Progenitor cell of endocrine pancreas (in vitro differentiated cells): ENCODE data around the gene PHRF1. TPM values are rescaled to one million over a fixed set of nuclear protein-coding genes. Genes with fewer than 3 reads are reported as not detected.

Source experiments
- DNase-seq: peaks from one replicate; pipeline ENCODE4 v3.0.0; 2021; ENCODE audit warnings: low spot score; ENCODE audit not compliant: unreplicated experiment
- H3K27ac Mint-ChIP-seq: 2 replicates; pipeline ENCODE4 v1.8.0; 2021; ENCODE audit warnings: mild to moderate bottlenecking, moderate library complexity, mixed read lengths
- H3K27me3 Mint-ChIP-seq: 2 replicates; pipeline ENCODE4 v1.8.0; 2021; ENCODE audit warnings: mixed read lengths
- H3K36me3 Mint-ChIP-seq: 2 replicates; pipeline ENCODE4 v1.8.0; 2022; ENCODE audit warnings: mixed read lengths; ENCODE audit not compliant: insufficient read depth
- H3K4me1 Mint-ChIP-seq: 2 replicates; pipeline ENCODE4 v1.8.0; 2021; ENCODE audit warnings: low read depth, mixed read lengths
- H3K4me3 Mint-ChIP-seq: 2 replicates; pipeline ENCODE4 v1.8.0; 2021; ENCODE audit warnings: low read depth, mild to moderate bottlenecking, moderate library complexity, mixed read lengths
- H3K9me3 Mint-ChIP-seq: 2 replicates; pipeline ENCODE4 v1.8.0; 2021; ENCODE audit warnings: low read depth, mixed read lengths
- CTCF ChIP-seq: fragments of 200-600 bp; sonication (generic); IDR thresholded peaks from one replicate; pipeline ENCODE4 v1.5.0; 2021; ENCODE audit warnings: antibody characterized with exemption, mild to moderate bottlenecking; ENCODE audit not compliant: unreplicated experiment
- total RNA-seq: library from RNA; stranded (reverse); gene quantifications from 2 replicates; pipeline ENCODE4 v1.2.1, GENCODE V29; 2021

PHRF1 gene
- total RNA-seq, 1 donor from 2014 or later, result 44.4 TPM

GRCh38 chr11:616320-617198, 40.3 kb downstream of the PHRF1 start:
- H3K4me3 Mint-ChIP-seq, result peak overlapping the region; percentile 24
- no peaks in the 10 kb centered on the region for H3K27me3 Mint-ChIP-seq
- no peak for DNase-seq
- peaks cover 2% of the 10 kb centered on the region for H3K36me3 Mint-ChIP-seq
- TF ChIP-seq CTCF, result no peak
- no peaks in the 10 kb centered on the region for H3K9me3 Mint-ChIP-seq
- no peak overlapping the region for H3K27ac Mint-ChIP-seq
- H3K4me1 Mint-ChIP-seq, result peaks cover 2% of the 10 kb centered on the region

GRCh38 chr11:617199-617911, 41.1 kb downstream of the PHRF1 start:
- Mint-ChIP-seq H3K27ac (no peak overlapping the region), H3K36me3 (no peaks in the 10 kb centered on the region), H3K9me3 (no peaks in the 10 kb centered on the region), H3K4me3 (no peak overlapping the region), H3K4me1 (peaks cover 2% of the 10 kb centered on the region), H3K27me3 (no peaks in the 10 kb centered on the region)
- DNase-seq, result no peak
- no peak for TF ChIP-seq CTCF

GRCh38 chr11:617912-618682, 41.8 kb downstream of the PHRF1 start:
- no peak overlapping the region for H3K4me3 Mint-ChIP-seq
- no peak for DNase-seq
- no peak for TF ChIP-seq CTCF
- H3K36me3 Mint-ChIP-seq, result no peaks in the 10 kb centered on the region
- H3K9me3 Mint-ChIP-seq, result no peaks in the 10 kb centered on the region
- H3K4me1 Mint-ChIP-seq, result peaks cover 2% of the 10 kb centered on the region
- H3K27ac Mint-ChIP-seq, result peak overlapping the region; percentile 33
- H3K27me3 Mint-ChIP-seq, result no peaks in the 10 kb centered on the region

- H3K36me3 Mint-ChIP-seq, result no peaks in the 10 kb centered on the region
- no peaks in the 10 kb centered on the region for H3K27me3 Mint-ChIP-seq
- no peak overlapping the region for H3K4me3 Mint-ChIP-seq
- peaks cover 2% of the 10 kb centered on the region for H3K4me1 Mint-ChIP-seq
- no peak for TF ChIP-seq CTCF
- H3K9me3 Mint-ChIP-seq, result no peaks in the 10 kb centered on the region
- peak overlapping the region; percentile 33 for H3K27ac Mint-ChIP-seq
- no peak for DNase-seq
These were observed 42.8 kb downstream of the PHRF1 start for GRCh38 chr11:618856-619627.
